Pulmonary artery endothelial cell (primary cell): Measurements from ENCODE around the gene BANF1. TPM values are rescaled to one million over a fixed set of nuclear protein-coding genes. Genes with fewer than 3 reads are reported as not detected.

ENCODE experiments used
- DNase-seq: peaks from one replicate; pipeline ENCODE4 v3.0.0-alpha.2; 2011; ENCODE audit warnings: low read depth, low spot score
- total RNA-seq: library from RNA; depleted of rRNA; stranded (reverse); fragments of >200 nt; gene quantifications from 2 replicates; pipeline ENCODE4 v1.2.3, GENCODE V29; 2014

The BANF1 gene
- total RNA-seq, 1 donor from 2014 or later = 38.8 TPM

DNA sequence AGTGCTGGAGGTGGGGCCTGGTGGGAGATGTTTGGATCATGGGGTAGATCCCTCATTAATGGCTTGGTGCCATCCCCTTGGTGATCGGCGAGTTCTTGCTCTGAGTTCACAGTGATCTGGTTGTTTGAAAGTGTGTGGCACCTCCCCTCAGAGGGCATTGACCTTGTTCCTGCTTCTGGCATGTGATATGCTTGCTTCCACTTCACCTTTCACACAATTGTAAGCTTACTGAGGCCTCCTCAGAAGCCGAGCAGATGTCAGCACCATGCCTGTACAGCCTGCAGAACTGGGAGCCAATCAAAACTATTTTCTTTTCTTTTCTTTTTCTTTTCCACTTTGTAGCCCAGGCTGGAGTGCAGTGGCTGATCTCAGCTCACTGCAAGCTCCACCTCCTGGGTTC lies 35.0 kb downstream of the BANF1 start:
- no peak for DNase-seq

- no peak for DNase-seq
These were observed 37.5 kb downstream of the BANF1 start for GRCh38 chr11:66039765-66040164.

DNA sequence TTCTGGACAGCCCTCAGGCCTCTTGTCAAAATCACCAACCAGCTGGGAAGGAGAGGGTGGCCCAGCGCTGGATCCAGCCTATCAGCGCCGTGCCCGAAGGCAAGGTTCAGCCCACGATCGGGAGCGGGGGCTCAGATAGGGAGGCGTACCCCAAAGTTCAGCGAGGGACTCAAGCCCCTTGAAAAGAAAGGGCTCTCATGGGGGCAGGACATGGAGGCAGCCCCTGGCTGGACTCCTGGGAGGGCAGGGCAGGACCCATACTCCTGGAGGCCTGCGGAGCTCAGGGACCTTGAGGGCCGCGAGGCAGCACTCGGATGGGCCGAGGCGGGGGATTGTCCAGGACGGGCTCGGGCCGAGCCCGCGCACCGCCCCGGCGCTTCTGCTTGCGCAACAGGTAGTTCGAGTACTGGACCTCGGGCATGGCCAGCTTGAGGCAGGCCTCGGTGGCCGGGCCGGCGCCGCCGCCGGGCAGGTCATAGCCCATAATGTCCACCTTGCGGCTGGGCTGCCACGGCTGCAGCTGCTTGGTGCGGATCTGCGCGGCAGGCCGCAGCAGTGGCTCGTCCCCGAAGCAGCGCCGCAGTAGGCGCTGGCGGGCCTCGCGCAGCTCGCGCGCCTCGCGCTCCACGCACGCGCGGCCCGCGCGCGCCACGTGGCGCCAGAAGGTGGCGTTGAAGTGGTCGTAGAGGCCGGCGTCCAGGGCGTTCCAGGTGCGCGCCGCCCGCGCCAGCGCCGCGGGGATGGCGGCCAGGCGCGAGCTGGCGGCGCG lies 40.1 kb downstream of the BANF1 start:
- DNase-seq = no peak

- no peak for DNase-seq
These were observed 40.9 kb downstream of the BANF1 start for GRCh38 chr11:66042996-66043906.

DNA sequence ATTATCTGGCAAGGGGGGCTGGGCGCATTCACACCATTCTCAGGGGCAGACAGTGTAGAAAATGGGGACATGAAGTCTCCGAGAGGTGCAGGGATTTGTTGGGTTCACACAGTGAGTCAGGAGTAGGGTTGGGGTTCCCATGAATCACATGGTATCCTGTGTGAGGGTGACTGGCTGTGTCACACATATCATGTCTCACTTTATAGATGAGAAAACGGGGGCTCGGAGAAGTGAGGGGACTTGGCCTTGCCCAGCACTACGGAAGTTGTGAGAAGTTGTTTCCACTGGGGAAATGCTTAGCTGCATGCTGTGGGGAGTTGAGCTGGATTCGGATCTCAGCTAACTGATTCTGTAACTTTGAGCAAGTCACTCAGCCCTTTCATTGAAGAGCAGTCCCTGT lies 42.5 kb downstream of the BANF1 start:
- no peak for DNase-seq

DNA sequence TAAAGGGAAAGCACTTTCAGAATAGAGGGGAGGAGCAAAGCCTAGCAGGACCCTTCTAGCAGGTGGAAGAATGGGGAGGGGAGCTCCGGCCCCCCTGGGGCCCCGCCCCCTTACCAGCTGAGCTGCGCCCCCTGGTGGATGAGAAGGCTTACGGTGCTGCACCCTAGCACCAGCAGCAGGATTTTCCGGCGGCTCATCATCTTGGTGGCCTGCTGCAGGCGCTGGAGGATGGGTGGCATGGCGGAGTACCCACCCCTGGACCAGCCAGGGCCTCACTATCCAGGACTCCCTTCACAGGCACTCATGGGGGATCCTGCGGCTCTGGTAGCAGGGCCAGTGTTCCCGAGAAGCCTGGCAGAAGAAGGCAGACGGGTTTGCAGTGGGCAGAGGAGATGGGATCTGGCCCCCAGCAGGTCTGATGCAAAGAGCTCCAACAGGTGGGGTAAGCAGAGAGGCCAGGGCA lies 42.9 kb downstream of the BANF1 start:
- DNase-seq = peak; percentile 44

DNA sequence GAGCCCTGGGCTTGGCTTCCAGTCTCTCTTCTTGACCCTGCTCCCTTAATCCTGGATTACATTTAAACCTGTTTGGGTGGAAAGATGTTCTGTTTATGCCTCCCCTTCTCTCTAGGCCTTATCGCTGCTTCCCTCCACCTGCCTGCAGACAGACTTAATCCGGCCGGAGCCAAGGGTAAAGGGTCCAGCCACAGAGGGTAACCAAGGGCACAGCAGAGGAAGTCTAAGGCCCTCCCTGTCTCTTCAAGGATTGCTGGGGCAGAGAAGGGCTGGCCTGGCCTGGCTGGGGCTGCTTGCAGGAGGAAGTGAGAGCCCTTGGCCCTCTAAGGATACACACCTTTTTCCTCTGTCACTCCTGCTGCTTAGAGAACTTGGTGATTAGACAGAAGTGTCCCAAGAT lies 44.6 kb downstream of the BANF1 start:
- no peak for DNase-seq

- DNase-seq = no peak
These were observed 45.5 kb downstream of the BANF1 start for GRCh38 chr11:66047541-66048365.

DNA sequence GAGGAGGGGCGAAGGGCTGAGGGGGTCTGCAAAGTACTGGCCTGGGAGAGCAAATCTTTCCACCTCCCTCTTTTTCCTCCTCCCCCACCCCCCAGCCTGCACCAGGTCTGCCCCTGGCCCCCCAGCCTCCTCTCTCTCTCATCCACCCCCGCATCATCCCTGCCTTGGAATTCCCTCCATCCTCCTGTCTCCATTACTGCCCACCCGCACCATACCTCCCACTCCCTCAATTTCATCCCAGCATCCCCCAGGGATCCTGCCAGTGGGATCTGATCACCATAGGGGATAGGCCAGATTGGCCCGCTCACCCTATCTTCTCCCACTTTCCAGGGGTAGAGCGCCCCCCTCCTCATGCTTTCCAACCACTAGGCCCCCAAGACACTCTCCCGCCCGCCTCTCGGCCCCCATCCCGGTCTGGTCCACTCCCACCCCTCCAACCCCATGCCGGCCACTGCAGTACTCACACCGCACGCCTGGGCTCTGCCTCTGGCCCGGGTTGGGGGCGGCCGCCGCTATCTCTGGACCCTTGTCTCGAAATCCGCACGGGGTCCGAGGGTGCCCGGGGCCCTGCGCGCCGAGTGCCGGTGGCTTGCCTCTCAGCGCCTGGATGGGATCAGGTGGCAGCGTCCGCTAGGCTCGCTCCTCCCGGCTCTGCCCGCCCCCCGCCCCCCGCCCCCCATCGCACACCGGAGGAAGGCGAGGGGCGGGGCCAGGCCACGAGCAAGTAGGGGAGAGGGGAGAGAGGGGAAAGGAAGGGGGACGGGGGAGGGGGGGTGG lies 46.4 kb downstream of the BANF1 start, which contains the start of gene GAL3ST3:
Gene GAL3ST3 (minus strand): TSS at position 615 of the 777 bp plus-strand sequence. CDS start 3,746 bp downstream, outside the sequence.
- DNase-seq = no peak

GRCh38 chr11:66050581-66051231 lies 48.4 kb downstream of the BANF1 start:
- DNase-seq = no peak

DNA sequence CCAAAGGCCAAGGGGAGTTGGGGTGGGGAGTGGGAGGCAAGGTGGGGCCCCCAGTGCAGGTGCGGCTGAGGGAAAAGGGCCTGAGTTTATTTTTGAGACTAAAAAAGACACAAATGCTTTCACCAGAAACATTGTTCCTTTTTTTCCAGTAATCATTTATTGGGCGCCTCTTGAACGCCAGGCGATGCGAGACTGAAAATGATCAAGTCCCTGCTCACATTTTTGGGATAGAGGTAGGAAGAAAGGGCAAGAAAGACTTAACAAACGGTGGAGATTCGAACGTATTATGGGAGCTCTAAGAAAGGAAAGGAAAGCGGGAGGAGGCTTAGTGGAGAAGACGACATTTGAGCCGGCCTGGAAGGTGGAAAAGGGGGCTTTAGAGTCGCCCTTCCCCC lies 49.1 kb downstream of the BANF1 start:
- no peak for DNase-seq

- peak; percentile 93 for DNase-seq
These were observed 49.7 kb downstream of the BANF1 start, which contains the start of gene SF3B2 for GRCh38 chr11:66051766-66052663. TSS of gene SF3B2 (plus strand) at chr11:66052364. CDS start at chr11:66052385, 21 bp downstream.

DNA sequence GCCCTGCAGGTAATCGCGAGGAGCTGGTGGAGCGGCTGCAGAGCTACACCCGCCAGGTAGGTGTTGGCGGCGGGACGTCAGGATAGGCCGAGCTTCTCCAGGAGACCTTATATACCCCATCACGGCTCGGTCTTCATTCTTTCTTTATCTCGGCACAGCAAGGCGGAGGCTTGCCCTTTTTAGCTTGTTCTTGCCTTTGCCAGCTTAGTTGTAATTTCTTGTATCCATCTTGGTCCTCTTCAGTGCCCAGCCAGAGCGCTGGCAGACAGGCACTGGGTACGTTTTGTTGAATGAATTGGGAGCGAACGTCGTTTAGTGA lies 50.3 kb downstream of the BANF1 start:
- no peak for DNase-seq

Other genes starting within 250 kb of the BANF1 start
- gene AP5B1, start 221.5 kb upstream of the BANF1 start, total RNA-seq = 7.6 and 8.6 TPM in 2 replicates
- not detected in 2 replicates for gene OVOL1, start 215.4 kb upstream of the BANF1 start, total RNA-seq
- 0.14 and 0.79 TPM in 2 replicates for gene SNX32, start 168.5 kb upstream of the BANF1 start, total RNA-seq
- gene CFL1, start 144.3 kb upstream of the BANF1 start, total RNA-seq = 1,363 and 1,402 TPM in 2 replicates
- 50.7 and 52.8 TPM in 2 replicates for gene MUS81, start 142.1 kb upstream of the BANF1 start, total RNA-seq
- gene EFEMP2, start 129.7 kb upstream of the BANF1 start, total RNA-seq = 23.9 and 32.8 TPM in 2 replicates
- gene CTSW, start 122.7 kb upstream of the BANF1 start, total RNA-seq = 0.07 TPM in 1 of 2 replicates, not detected in the other
- gene FIBP, start 114.0 kb upstream of the BANF1 start, total RNA-seq = 152 and 229 TPM in 2 replicates
- 105 and 129 TPM in 2 replicates for gene CCDC85B, start 111.8 kb upstream of the BANF1 start, total RNA-seq
- 11.5 and 16.4 TPM in 2 replicates for gene FOSL1, start 102.1 kb upstream of the BANF1 start, total RNA-seq
- 15.2 and 17.3 TPM in 2 replicates for gene C11orf68, start 83.4 kb upstream of the BANF1 start, total RNA-seq
- 150 and 187 TPM in 2 replicates for gene DRAP1, start 83.1 kb upstream of the BANF1 start, total RNA-seq
- gene TSGA10IP, start 57.0 kb upstream of the BANF1 start, total RNA-seq = not detected in 2 replicates
- 52.8 and 60.4 TPM in 2 replicates for gene SART1, start 40.8 kb upstream of the BANF1 start, total RNA-seq
- gene EIF1AD, start 346 bp upstream of the BANF1 start, total RNA-seq = 34.0 and 47.6 TPM in 2 replicates
- 0.26 and 0.49 TPM in 2 replicates for gene CST6, start 9.5 kb downstream of the BANF1 start, total RNA-seq
- gene CATSPER1, start 24.0 kb downstream of the BANF1 start, total RNA-seq = 0.11 and 0.20 TPM in 2 replicates
- gene GAL3ST3, start 46.7 kb downstream of the BANF1 start, total RNA-seq = 0.07 and 0.14 TPM in 2 replicates
- 107 and 129 TPM in 2 replicates for gene SF3B2, start 49.9 kb downstream of the BANF1 start, total RNA-seq
- 17.5 and 21.9 TPM in 2 replicates for gene PACS1, start 67.8 kb downstream of the BANF1 start, total RNA-seq